IPS-20b (cell line): ENCODE data around the gene GATAD2A.
"Not testable (repeated sequence)": the region's sequence is repeated elsewhere in the genome, so short reads cannot be mapped to it uniquely, and the experiment has no call there.

ENCODE experiments used
- H3K27ac ChIP-seq: one replicate; pipeline ENCODE4 v1.5.1; 2013; ENCODE audit warnings: low read length
- H3K27me3 ChIP-seq: 2 replicates; pipeline ENCODE4 v1.6.1; 2013; ENCODE audit warnings: mild to moderate bottlenecking, low read length, inconsistent platforms; ENCODE audit not compliant: insufficient read depth
- H3K36me3 ChIP-seq: 2 replicates; pipeline ENCODE4 v1.6.1; 2013; ENCODE audit warnings: low read depth, mild to moderate bottlenecking, inconsistent platforms, low read length, moderate library complexity; ENCODE audit not compliant: insufficient read depth
- H3K4me1 ChIP-seq: 2 replicates; pipeline ENCODE4 v1.6.1; 2013; ENCODE audit warnings: mild to moderate bottlenecking, control low read depth, inconsistent platforms, low read length, moderate library complexity; ENCODE audit not compliant: insufficient read depth
- H3K4me3 ChIP-seq: 2 replicates; pipeline ENCODE4 v1.5.1; 2013; ENCODE audit warnings: mild to moderate bottlenecking, low read length, inconsistent platforms
- H3K9ac ChIP-seq: 2 replicates; pipeline ENCODE4 v1.6.1; 2013; ENCODE audit warnings: low read depth, mild to moderate bottlenecking, inconsistent platforms, low read length, moderate library complexity
- H3K9me3 ChIP-seq: 2 replicates; pipeline ENCODE4 v1.6.1; 2013; ENCODE audit warnings: mild to moderate bottlenecking, low read depth, low read length, inconsistent platforms; ENCODE audit not compliant: insufficient read depth

GATAD2A gene

DNA sequence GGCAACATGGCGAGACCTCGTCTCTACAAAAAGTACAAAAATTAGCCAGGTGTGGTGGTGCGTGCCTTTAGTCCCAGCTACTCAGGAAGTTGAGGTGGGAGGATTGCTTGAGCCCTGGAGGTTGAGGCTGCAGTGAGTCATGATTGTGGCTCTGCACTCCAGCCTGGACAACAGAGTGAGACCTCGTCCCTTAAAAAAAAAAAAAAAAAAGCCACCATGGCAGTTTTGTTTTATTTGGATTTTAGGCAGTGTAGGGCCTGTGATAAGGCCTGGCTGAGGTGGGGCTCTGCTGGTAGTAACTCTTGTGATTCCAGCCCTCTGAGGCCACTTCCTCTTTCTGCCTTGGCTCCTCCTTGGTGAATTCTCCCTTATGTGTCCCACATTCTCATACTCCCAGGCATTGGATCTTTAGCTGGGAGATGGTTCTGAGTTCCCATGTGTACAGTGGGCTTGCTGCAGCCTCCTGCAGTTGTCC lies 39.2 kb downstream of the GATAD2A start:
- Histone ChIP-seq H3K36me3 (0 out of 2 replicates have a peak, but pooled peaks cover 6% of the 10 kb centered on the region), H3K9ac (peak overlapping the region; percentile 33; the same call in 1 of the 2 replicates), H3K4me3 (no peak overlapping the region), H3K4me1 (peaks cover 18% of the 10 kb centered on the region), H3K9me3 (no peaks in the 10 kb centered on the region), H3K27me3 (no peaks in the 10 kb centered on the region), H3K27ac (peak overlapping the region; percentile 28)

DNA sequence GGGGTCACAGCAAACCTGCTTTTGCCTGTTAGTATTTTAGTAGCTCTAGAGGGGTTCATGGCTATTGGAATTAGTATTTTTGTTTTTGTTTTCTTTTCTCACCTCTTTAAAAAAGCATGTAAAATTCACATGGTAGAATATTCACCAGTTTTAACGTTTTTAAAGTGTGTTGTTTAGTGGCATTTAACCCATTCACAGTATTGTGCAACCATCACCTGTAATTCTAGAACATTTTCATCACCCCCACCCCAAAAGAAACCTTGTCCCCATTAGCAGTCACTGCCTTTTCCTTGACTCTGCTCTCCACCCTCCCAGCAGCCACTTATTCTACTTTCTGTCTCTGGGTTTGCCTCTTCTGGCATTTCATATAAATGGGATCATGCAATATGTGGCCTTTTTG lies 39.8 kb downstream of the GATAD2A start:
- no peaks in the 10 kb centered on the region for H3K9me3 ChIP-seq
- H3K27me3 ChIP-seq: no peaks in the 10 kb centered on the region
- peak overlapping the region; percentile 33; the same call in 1 of the 2 replicates for H3K9ac ChIP-seq
- H3K27ac ChIP-seq: no peak overlapping the region
- H3K36me3 ChIP-seq: 0 out of 2 replicates have a peak, but pooled peaks cover 6% of the 10 kb centered on the region
- H3K4me3 ChIP-seq: no peak overlapping the region
- H3K4me1 ChIP-seq: peaks cover 18% of the 10 kb centered on the region

- no peak overlapping the region for H3K4me3 ChIP-seq
- no peak overlapping the region for H3K27ac ChIP-seq
- H3K36me3 ChIP-seq: 0 out of 2 replicates have a peak, but pooled peaks cover 6% of the 10 kb centered on the region
- no peak overlapping the region for H3K9ac ChIP-seq
- no peaks in the 10 kb centered on the region for H3K27me3 ChIP-seq
- H3K9me3 ChIP-seq: no peaks in the 10 kb centered on the region
- H3K4me1 ChIP-seq: peaks cover 18% of the 10 kb centered on the region
Measured at GRCh38 chr19:19445911-19446361, 40.5 kb downstream of the GATAD2A start.

DNA sequence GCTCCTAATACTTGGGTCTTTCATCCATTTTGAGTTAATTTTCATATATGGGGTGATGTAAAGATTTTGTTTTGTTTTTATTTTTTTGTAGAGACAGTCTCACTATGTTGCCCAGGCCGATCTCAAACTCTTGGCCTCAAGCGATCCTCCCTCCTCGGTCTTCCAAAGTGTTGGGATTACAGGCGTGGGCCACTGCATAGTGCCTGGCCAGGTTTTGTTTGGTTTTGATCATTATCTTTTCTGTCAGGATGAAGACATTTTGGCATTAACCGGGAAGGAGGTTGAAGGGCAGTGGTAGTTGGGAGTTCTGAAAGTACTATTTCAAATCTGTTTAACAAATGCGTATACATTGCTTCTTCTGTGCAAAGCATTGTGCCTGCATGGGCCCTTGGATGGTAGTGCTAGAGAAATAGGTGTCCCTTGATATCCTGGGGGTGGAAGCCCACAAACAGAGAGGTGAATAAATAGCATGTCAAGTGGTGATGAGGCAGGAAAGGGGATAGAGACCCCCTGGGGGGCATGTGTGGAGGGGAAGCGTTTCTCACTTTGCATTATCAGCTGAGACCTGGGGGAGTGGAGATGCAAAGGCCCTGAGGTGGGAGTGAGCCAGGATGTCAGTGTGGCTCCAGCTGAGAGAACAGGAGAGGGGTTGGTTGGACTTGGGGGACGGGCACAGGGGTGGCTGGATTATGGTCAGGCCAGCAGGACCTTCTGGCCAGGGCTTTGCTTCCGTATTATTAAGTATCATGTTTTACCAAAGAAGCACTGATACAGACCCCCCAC lies 41.4 kb downstream of the GATAD2A start:
- Histone ChIP-seq H3K36me3 (0 out of 2 replicates have a peak, but pooled peaks cover 6% of the 10 kb centered on the region), H3K4me3 (no peak overlapping the region), H3K27me3 (no peaks in the 10 kb centered on the region), H3K9ac (no peak overlapping the region), H3K4me1 (peaks cover 18% of the 10 kb centered on the region), H3K9me3 (no peaks in the 10 kb centered on the region), H3K27ac (no peak overlapping the region)

GRCh38 chr19:19447536-19448237 lies 42.2 kb downstream of the GATAD2A start:
- Histone ChIP-seq H3K27ac (peak overlapping the region; percentile 65), H3K9ac (no peak overlapping the region), H3K9me3 (no peaks in the 10 kb centered on the region), H3K27me3 (no peaks in the 10 kb centered on the region), H3K36me3 (0 out of 2 replicates have a peak, but pooled peaks cover 6% of the 10 kb centered on the region), H3K4me3 (no peak overlapping the region), H3K4me1 (peaks cover 18% of the 10 kb centered on the region)

DNA sequence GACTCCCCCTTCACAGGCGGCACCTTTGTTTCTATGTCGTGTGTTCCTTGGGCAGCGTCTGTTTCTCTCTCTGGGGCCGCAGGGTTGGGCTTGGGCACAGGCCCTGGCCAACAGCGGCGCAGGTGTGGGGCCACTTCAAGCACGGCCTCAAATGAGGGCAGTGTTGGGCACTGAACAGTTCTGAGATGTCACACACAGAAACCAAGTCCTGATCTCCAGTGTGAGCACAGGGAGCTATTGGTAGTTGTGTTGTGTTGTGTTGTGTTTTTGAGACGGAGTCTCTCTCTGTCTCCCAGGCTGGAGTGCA lies 42.7 kb downstream of the GATAD2A start:
- H3K4me3 ChIP-seq: no peak overlapping the region
- H3K9me3 ChIP-seq: no peaks in the 10 kb centered on the region
- H3K27me3 ChIP-seq: no peaks in the 10 kb centered on the region
- no peak overlapping the region for H3K9ac ChIP-seq
- H3K27ac ChIP-seq: peak overlapping the region; percentile 65
- H3K36me3 ChIP-seq: 0 out of 2 replicates have a peak, but pooled peaks cover 6% of the 10 kb centered on the region
- H3K4me1 ChIP-seq: peaks cover 18% of the 10 kb centered on the region

DNA sequence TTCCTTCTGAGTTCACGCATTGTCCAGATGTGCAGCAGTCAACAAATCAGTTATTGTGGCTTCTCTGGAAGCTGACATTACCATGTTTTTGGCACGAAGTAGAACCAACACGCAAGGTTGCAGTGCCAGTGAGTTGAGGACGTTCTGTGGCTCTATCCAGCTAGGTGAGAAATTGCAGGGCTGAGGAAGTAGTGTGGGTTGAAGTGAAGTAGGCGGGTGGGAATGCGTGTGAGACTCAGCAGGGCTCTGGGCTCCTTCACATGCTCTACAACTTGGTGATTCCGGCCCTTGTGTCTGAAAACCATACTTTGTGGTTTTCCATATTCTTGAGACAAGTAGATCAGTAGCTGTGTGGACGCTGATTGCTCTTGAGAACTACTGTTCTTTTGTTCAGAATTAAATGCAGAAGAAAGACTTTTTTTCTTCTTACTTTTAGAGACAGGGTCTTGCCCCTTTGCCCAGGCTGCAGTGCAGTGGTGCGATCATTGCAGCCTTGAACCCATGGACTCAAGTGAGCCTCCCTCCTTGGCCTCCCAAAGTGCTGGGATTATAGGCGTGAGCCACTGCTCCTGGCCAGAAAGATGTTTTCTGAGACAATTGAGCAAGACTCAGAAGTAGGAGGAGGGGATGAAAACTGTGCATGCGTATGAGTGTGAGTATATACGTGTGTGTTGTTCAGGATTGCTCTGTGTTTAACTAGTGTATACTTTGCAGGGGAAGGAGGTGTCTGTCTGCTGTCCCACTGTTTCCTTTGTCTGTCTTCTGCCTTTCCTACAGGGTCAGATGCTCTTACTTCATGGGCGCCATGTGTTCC lies 46.2 kb downstream of the GATAD2A start:
- H3K27ac ChIP-seq: no peak overlapping the region
- no peak overlapping the region for H3K4me3 ChIP-seq
- H3K36me3 ChIP-seq: peaks cover 4% of the 10 kb centered on the region; the same call in 1 of the 2 replicates
- H3K27me3 ChIP-seq: no peaks in the 10 kb centered on the region
- no peaks in the 10 kb centered on the region for H3K9me3 ChIP-seq
- H3K9ac ChIP-seq: no peak overlapping the region
- H3K4me1 ChIP-seq: peaks cover 7% of the 10 kb centered on the region

GRCh38 chr19:19452243-19453124 lies 47.0 kb downstream of the GATAD2A start:
- Histone ChIP-seq H3K27ac (no peak overlapping the region), H3K9ac (no peak overlapping the region), H3K4me1 (no peaks in the 10 kb centered on the region; the same call in none of the 2 replicates), H3K36me3 (peaks cover 9% of the 10 kb centered on the region; the same call in 1 of the 2 replicates), H3K9me3 (no peaks in the 10 kb centered on the region), H3K27me3 (no peaks in the 10 kb centered on the region), H3K4me3 (no peak overlapping the region)

GRCh38 chr19:19453125-19453454 lies 47.6 kb downstream of the GATAD2A start:
- Histone ChIP-seq H3K9me3 (no peaks in the 10 kb centered on the region), H3K27ac (no peak overlapping the region), H3K4me1 (no peaks in the 10 kb centered on the region; the same call in 1 of the 2 replicates), H3K36me3 (peaks cover 9% of the 10 kb centered on the region), H3K4me3 (no peak overlapping the region), H3K27me3 (no peaks in the 10 kb centered on the region), H3K9ac (no peak overlapping the region)

DNA sequence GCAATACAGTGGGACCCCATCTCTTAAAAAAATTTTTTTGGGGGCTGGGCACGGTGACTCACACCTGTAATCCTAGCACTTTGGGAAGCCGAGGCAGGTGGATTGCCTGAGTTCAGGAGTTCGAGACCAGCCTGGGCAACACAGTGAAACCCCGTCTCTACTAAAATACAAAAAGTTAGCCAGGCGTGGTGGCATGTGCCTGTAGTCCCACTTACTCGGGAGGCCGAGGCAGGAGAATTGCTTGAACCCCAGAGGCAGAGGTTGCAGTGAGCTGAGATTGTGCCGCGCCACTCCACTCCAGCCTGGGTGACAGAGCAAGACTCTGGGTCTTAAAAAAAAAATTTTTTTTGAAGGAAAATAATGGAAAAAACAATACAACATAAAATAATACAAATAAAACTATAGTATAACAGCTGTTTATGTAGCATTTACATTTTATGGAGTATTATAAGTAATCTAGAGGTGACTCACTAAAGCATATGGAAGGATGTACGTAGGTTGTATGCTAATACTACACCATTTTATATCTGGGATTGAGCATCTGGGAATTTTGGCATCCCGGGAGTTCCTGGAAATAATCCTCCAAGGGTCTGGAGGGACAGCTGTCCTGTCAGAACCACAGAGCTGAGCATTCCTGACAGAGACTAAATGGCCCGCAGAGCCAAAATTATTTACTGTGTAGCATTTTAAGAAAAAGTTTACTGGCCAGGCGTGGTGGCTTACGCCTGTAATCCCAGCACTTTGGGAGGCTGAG lies 49.9 kb downstream of the GATAD2A start:
- not testable (repeated sequence) for H3K36me3 ChIP-seq

More for the DNA sequence above, 49.9 kb downstream of the GATAD2A start:
- not testable (repeated sequence) for H3K9ac ChIP-seq, H3K4me3 ChIP-seq, H3K4me1 ChIP-seq, H3K27me3 ChIP-seq, H3K27ac ChIP-seq, H3K9me3 ChIP-seq
